Measurements from ENCODE around the gene RFFL.
"Not testable (repeated sequence)": the region's sequence is repeated elsewhere in the genome, so short reads cannot be mapped to it uniquely, and the experiment has no call there.

RFFL gene

GRCh38 chr17:35063514-35064223, at the start of gene RFFL:
Gene RFFL, minus strand, starts transcription at chr17:35063707. Its CDS starts 37,154 bp downstream, at chr17:35026553.
- FAIRE-seq, result no peak

GRCh38 chr17:35110791-35111190, 47.3 kb upstream of the RFFL start:
- not testable (repeated sequence) for FAIRE-seq

DNA sequence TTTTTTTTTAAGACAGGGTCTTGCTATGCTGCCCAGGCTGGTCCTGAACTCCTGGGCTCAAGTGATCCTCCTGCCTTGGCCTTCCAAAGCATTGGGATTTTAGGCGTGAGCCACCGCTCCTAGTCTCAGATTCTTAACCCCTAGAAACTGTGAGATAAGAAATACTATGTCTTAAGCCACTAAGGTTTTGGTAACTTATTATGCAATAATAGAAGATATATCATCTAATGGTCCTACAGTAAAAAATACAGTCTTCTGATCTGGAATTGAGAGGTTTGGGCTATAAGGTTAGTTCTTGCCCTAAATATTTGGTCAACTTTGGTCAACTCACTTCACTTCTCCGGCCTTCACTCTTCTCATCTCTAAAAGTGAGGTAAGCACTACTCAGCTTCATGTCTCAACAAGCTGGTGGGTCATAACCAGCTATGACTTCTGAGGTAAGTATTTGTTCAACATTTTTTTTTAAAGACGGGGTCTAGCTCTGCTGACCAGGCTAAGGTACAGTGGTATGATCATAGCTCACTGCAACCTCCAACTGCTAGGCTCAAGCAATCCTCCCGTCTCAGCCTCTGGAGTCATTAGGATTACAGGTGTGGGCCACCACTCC, 41.4 kb upstream of the RFFL start:
- FAIRE-seq, result no peak

- no peak for FAIRE-seq
These were observed 39.8 kb upstream of the RFFL start for GRCh38 chr17:35103271-35103670.

GRCh38 chr17:35101725-35102124, 38.2 kb upstream of the RFFL start:
- FAIRE-seq, result no peak

- FAIRE-seq, result no peak
These were observed 37.5 kb upstream of the RFFL start for GRCh38 chr17:35101036-35101435.

GRCh38 chr17:35099908-35100307, 36.4 kb upstream of the RFFL start:
- no peak for FAIRE-seq

DNA sequence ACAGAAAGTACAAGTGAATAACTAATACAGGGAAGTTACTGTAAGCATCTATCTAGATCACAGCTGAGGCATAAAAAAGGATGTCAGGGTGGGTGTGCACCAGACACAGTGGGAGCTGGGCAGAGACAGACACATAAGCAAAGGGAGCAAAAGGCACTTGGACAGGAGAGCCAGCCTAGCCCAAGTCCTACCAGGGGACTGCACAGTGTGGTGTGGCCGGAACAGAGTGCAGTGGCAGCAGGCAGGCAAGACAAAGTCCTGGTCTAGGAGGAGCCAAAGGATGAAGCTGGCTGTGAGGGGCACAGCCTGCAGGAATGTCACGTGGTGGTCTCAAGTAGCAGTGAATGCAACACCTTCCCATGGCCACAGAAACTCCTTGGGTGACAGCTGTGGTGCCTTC, 34.3 kb upstream of the RFFL start:
- FAIRE-seq, result no peak

- no peak for FAIRE-seq
These were observed 32.2 kb upstream of the RFFL start for GRCh38 chr17:35095741-35096140.

DNA sequence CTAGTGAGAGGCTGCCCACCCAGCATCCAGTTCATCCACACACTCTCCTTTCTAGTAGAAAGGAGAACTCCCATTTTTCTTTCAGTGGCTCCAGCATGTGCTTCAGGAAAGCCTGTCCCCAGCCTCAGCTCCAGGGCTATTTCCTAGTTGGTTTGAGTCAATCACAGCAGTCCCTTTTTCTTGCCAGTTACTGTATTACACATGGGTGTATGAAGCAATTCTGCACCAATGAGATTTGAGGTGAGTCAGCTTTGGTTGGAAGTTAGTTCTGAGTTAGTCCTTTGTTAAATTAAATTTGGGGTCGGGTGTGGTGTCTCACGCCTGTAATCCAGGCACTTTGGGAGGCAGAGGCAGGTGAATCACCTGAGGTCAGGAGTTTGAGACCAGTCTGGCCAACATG, 31.4 kb upstream of the RFFL start:
- no peak for FAIRE-seq

- FAIRE-seq, result not testable (repeated sequence)
These were observed 27.2 kb upstream of the RFFL start for GRCh38 chr17:35090707-35091106.

GRCh38 chr17:35089586-35090296, 26.2 kb upstream of the RFFL start:
- FAIRE-seq, result no peak

GRCh38 chr17:35088881-35089585, 25.5 kb upstream of the RFFL start:
- FAIRE-seq, result no peak

- no peak for FAIRE-seq
These were observed 24.9 kb upstream of the RFFL start for GRCh38 chr17:35088356-35088880.

DNA sequence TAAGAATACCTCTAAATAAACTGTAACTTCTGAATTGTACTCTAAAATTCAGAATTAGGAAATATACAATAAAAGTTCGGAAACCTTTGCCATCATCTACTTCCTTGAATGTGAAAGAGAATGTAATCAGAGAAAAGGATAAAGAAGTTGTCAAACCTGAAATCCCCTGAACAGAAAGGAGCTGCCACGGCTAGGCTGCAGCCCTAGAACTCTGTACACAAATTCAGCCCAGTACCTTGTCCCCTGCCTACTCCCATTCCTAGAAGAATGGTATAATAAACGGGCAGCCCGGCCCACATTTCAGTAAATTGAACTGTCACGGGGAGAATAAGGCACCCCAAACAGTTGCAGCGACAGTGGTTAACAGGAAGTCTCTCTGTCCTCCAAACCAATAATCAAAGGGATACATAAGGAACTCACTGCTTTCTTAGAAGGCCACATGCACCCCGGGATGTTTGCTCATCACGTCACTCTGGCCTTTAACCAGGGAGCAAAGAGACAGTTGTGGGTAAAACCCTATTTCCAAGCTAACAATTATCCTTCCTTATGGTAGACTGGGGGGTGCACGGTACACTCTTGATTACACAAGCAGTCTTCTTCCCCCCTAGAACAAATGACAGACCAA, 24.3 kb upstream of the RFFL start:
- FAIRE-seq, result no peak

DNA sequence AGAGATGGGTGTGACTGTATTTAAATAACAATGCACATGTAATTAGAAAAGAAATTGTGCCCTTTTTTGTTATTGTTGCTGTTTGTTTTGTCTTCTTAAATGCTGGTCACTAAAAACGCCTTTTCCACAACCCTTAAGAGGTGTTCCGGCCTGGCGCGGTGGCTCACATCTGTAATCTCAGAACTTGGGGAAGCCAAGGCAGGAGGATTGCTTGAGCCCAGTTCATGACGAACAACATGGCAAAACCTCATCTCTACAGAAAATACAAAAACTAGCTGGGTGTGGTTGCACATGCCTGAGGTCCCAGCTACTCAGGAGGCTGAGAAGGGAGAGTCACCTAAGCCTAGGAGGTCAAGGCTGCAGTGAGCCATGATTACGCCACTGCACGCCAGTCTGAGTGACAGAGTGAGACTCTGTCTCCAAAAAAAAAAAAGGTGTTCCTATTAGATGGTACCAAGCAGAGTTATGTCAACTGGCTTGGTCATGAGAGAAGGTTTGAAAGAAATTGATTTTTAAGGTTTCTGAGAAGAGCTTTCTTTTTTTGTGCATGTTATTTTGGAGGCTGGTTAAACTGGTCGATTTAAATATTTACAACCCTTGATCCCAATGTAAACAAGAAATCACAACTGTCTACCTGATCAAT, 23.5 kb upstream of the RFFL start:
- FAIRE-seq, result no peak

DNA sequence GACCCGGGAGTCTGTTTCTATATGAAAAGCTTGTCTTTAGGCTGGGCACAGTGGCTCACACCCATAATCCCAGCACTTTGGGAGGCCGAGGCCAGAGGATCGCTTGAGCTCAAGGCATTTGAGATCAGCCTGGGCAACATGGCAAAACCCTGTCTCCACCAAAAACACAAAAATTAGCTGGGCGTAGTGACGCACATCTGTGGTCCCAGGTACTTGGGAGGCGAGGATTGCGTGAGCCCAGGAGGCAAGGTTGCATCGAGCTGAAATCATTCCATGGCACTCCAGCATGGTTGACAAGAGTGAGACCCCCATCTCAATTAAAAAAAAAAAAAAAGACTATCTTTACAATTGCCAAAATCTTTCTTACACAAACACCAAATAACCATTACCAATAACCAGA, 22.7 kb upstream of the RFFL start:
- no peak for FAIRE-seq

DNA sequence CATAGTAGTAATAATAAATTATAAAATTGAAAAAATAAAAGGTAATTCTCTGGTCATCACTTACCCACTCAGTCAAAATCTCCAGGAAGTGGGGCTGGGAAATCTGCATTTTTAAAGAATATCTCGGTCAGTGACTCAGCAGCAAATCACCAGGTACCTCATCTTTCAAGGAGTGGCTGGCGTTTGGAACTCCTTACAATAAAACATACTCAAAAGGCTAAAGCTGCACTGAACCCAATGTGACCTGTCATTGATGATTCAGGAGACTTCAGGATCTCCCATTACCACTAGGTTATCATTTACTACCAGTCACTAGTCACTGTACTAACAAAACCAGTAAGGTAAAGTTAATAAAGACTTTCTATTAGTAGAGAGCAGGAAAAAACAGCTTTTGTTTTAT, 21.5 kb upstream of the RFFL start:
- no peak for FAIRE-seq

GRCh38 chr17:35083071-35083470, 19.6 kb upstream of the RFFL start:
- FAIRE-seq, result no peak

- FAIRE-seq, result no peak
These were observed 18.7 kb upstream of the RFFL start for GRCh38 chr17:35082073-35082657.

DNA sequence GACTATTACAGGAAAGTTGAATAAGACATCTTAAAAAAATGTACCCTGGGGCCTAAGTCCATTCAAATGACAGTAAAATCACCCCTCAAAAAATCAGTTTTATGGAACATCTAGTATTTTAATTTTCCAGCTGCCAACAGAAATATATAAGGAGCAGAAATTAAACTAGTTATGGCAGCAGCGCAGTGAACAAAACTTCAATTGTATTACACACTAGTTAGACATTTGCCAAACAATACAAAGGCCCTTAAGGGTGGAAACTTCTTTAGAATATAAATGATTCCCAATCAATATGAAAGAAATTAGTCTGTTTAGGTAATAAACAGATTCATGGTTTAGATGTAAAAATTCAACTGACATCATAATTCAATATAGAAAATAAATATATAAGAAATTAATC, 18.1 kb upstream of the RFFL start:
- no peak for FAIRE-seq

- no peak for FAIRE-seq
These were observed 17.0 kb upstream of the RFFL start for GRCh38 chr17:35080536-35080935.
